ENCODE measurements around the gene LIX1.

GRCh38 chr5:97071101-97071500 lies 71.3 kb downstream of the LIX1 start:
- no peak for TF ChIP-seq TAF1 (IDR thresholded peaks at IDR 0.05; ENCODE audit: borderline replicate concordance, low read depth, low read length)
- no peak for TF ChIP-seq POLR2A (IDR thresholded peaks at IDR 0.05; ENCODE audit: low read depth, low read length)

Data from GM12892 (cell line).